ENCODE results near the gene RGS3. TPM values are rescaled to one million over a fixed set of nuclear protein-coding genes. Genes with fewer than 3 reads are reported as not detected.

The RGS3 gene
- total and polyA plus RNA-seq, 2 of the 13 experiments (the other 11 are each of a cell fraction or from before 2014, with no cell fraction given): 17.1 to 28.8 TPM

GRCh38 chr9:113591899-113592625, 128.5 kb downstream of the RGS3 start:
- peaks cover 32% of the 10 kb centered on the region for H3K4me1 ChIP-seq (ENCODE audit: insufficient read depth, low read length)
- ATAC-seq (peak; percentile 13), FAIRE-seq (no peak), DNase-seq (ENCODE audit: low spot score) (no peak)
- H3K4me2 ChIP-seq (ENCODE audit: low read depth, low read length): no peak overlapping the region
- H3K9ac ChIP-seq (ENCODE audit: insufficient read depth, low read depth, low read length): no peak overlapping the region
- H3K27me3 ChIP-seq (ENCODE audit: control insufficient read depth in 1 of 2, insufficient read depth in 2 of 2, low read length in 2 of 2): no peaks in the 10 kb centered on the region
- H3K27ac ChIP-seq (ENCODE audit: extremely low read length, insufficient read depth, low read length): no peak overlapping the region
- ChIA-PET POLR2A (interaction anchor here (0.6 to 2.3 kb wide), 4 partner anchors 10 to 66 kb away, joined by 3 to 16 read pairs (median 8); no protein-coding TSS in a partner anchor), CTCF (ENCODE audit: low intra/inter-chr PET ratio, low total read pairs) (interaction anchor here (0.8 to 5.9 kb wide), 4 partner anchors 11 to 318 kb away, joined by 3 to 223 read pairs (median 4); no protein-coding TSS in a partner anchor)
- no peak overlapping the region for H3K4me3 ChIP-seq (replicated peaks in 1 of 3; ENCODE audit: insufficient read depth in 1 of 3, low read depth in 2 of 3, low read length in 3 of 3)
- BruUV-seq (replicated peaks): no TSS peak
- WGBS (ENCODE audit: low lambda C conversion rate): 75% methylated on average over 7 of the region's 7 CpGs
- H3K79me2 ChIP-seq (ENCODE audit: insufficient read depth, low read length): peaks cover 2% of the 10 kb centered on the region
- peaks cover 1 to 10% of the 10 kb centered on the region in 2 experiments; a peak in 2 of 5 replicates for H3K36me3 ChIP-seq (replicated peaks in 1 of 2; ENCODE audit: control insufficient read depth in 1 of 2, insufficient read depth in 2 of 2, low read length in 2 of 2)
- intact Hi-C loops (cut with micrococcal nuclease; ENCODE audit: unreplicated experiment): loop anchor here (1.0 to 2.0 kb wide), 2 partner anchors 66 to 145 kb away; no protein-coding TSS in a partner anchor
- no peaks in the 10 kb centered on the region for H4K20me1 ChIP-seq (ENCODE audit: insufficient read depth, low read length)
- in situ Hi-C loops (cut with HindIII; ENCODE audit: extremely low pct_ligation_motif_present, low pct_unique_long_range_greater_than_20kb): loop anchor here (5.0 kb wide), 2 partner anchors 65 to 145 kb away; no protein-coding TSS in a partner anchor
- H3K9me3 ChIP-seq (ENCODE audit: low read length): no peaks in the 10 kb centered on the region
- H2AFZ ChIP-seq (ENCODE audit: low read length): no peak overlapping the region
- TF ChIP-seq RCOR2 (CRISPR knock-in tag; IDR thresholded peaks at IDR 0.05) (0 out of 2 replicates have a peak, but pooled peaks have one; percentile 31), SALL2 (CRISPR knock-in tag; IDR thresholded peaks at IDR 0.05) (0 out of 2 replicates have a peak, but pooled peaks have one; percentile 30), ISL2 (CRISPR knock-in tag; IDR thresholded peaks at IDR 0.05) (0 out of 2 replicates have a peak, but pooled peaks have one; percentile 34), KDM6A (CRISPR knock-in tag; IDR thresholded peaks at IDR 0.05; ENCODE audit: low read depth) (no peak), ZNF687 (CRISPR knock-in tag; IDR thresholded peaks at IDR 0.05) (peak; percentile 47; the same call in 1 of the 2 replicates), TBX2 (CRISPR knock-in tag; IDR thresholded peaks at IDR 0.05; ENCODE audit: borderline replicate concordance) (0 out of 2 replicates have a peak, but pooled peaks have one; percentile 14), ZNF781 (CRISPR knock-in tag; IDR thresholded peaks at IDR 0.05; ENCODE audit: borderline replicate concordance, not compliant biosample characterization) (peak; percentile 53), ZFY (CRISPR knock-in tag; IDR thresholded peaks at IDR 0.05) (0 out of 2 replicates have a peak, but pooled peaks have one; percentile 11), SAP130 (CRISPR knock-in tag; IDR thresholded peaks at IDR 0.05; ENCODE audit: low read depth) (0 out of 2 replicates have a peak, but pooled peaks have one; percentile 6), ZGPAT (CRISPR knock-in tag; IDR thresholded peaks at IDR 0.05) (0 out of 2 replicates have a peak, but pooled peaks have one; percentile 5), ZNF660 (CRISPR knock-in tag; IDR thresholded peaks at IDR 0.05; ENCODE audit: borderline replicate concordance, low read depth) (no peak), BORCS8-MEF2B (CRISPR knock-in tag; IDR thresholded peaks at IDR 0.05) (peak; percentile 34; the same call in 1 of the 2 replicates), ZFP91 (CRISPR knock-in tag; IDR thresholded peaks at IDR 0.05; ENCODE audit: borderline replicate concordance) (0 out of 2 replicates have a peak, but pooled peaks have one; percentile 1), ZNF501 (CRISPR knock-in tag; IDR thresholded peaks at IDR 0.05) (0 out of 2 replicates have a peak, but pooled peaks have one; percentile 23), RBM22 (optimal IDR thresholded peaks at IDR 0.05; ENCODE audit: low read length) (peak; percentile 69)
